Stomach (tissue), 9 donors: ENCODE results near the gene NLRP7. TPM values are rescaled to one million over a fixed set of nuclear protein-coding genes. Genes with fewer than 3 reads are reported as not detected.

Source experiments
- DNase-seq, 2 donors: peaks; one replicate each; pipeline versions ENCODE4 v3.0.0 to v3.0.0-alpha.2; 2013 to 2019
- H3K27ac ChIP-seq, 5 donors: fragments of 200-600 bp in 4 of 5; sonication (generic) in 4 of 5; one replicate each; pipeline ENCODE4 v1.5.1; 2013 to 2019; ENCODE audit warnings: mild to moderate bottlenecking in 1 of 5, moderate library complexity in 1 of 5
- H3K27me3 ChIP-seq, 3 donors: fragments of 200-600 bp; sonication (generic); one replicate each; pipeline ENCODE4 v1.5.1; 2017 to 2019; ENCODE audit warnings: mixed run types in 1 of 3
- H3K36me3 ChIP-seq, 4 donors: fragments of 200-600 bp; sonication (generic); 1 replicate in 3 of 4; 2 replicates in 1 of 4; pipeline ENCODE4 v1.5.1; 2016 to 2019
- H3K4me1 ChIP-seq, 4 donors: fragments of 200-600 bp; sonication (generic); one replicate each; pipeline ENCODE4 v1.5.1; 2016 to 2019
- H3K4me3 ChIP-seq, 4 donors: fragments of 200-600 bp; sonication (generic) in 3 of 4; one replicate each; pipeline ENCODE4 v1.5.1; 2016 to 2019; ENCODE audit warnings: mild to moderate bottlenecking in 1 of 4
- H3K9me3 ChIP-seq, 4 donors: fragments of 200-600 bp; sonication (generic); one replicate each; pipeline ENCODE4 v1.5.1; 2016 to 2019
- EP300 ChIP-seq: sonication (generic); formaldehyde crosslinking; IDR thresholded peaks from one replicate; pipeline ENCODE4 v1.6.1; 2017; ENCODE audit warnings: antibody characterized with exemption
- POLR2A ChIP-seq, 4 donors: fragments of 450-650 bp; IDR thresholded peaks; one replicate each; pipeline ENCODE4 v1.6.1; 2016; ENCODE audit warnings: antibody characterized with exemption in 4 of 4, control low read depth in 2 of 4, mild to moderate bottlenecking in 1 of 4, moderate library complexity in 1 of 4
- POLR2AphosphoS5 ChIP-seq, 3 donors: sonication (generic); formaldehyde crosslinking; IDR thresholded peaks; one replicate each; pipeline ENCODE4 v1.6.1; 2016; ENCODE audit warnings: antibody characterized with exemption in 3 of 3
- WGBS, 5 donors: extraction: QIAGEN DNeasy Blood & Tissue Kit in 3 of 5; methylation state at CpG; one replicate each; pipeline versions ENCODE4 v1.1.5 to v1.1.7; 2013 to 2018; 5-methylcytosine and 5-hydroxymethylcytosine counted together
- intact Hi-C: fragments of 100-400 bp; cut with DNase I; formaldehyde crosslinking; loops from one replicate; pipeline ENCODE4 v1.15.1; 2023; ENCODE audit warnings: low total_unique reads
- polyA plus RNA-seq, 3 donors: library from polyadenylated mRNA; stranded (reverse); fragments of 200-250 nt; gene quantifications; one replicate each; pipeline ENCODE4 v1.2.3, GENCODE V29; 2013
- total RNA-seq, 5 donors: library from RNA; depleted of rRNA; stranded (reverse); fragments of >200 nt; gene quantifications; one replicate each; pipeline versions ENCODE4 v1.1.0 to v1.2.3, GENCODE V29; 2014 to 2016
- TF ChIP-seq, protein P1 (sequence below), 7 experiments: fragments of 450-650 bp in 4 of 7; fragments of 200-600 bp in 3 of 7; sonication (generic) in 3 of 7; IDR thresholded peaks; one replicate each; pipeline ENCODE4 v1.5.1; 2016 to 2019; ENCODE audit warnings: antibody characterized with exemption in 7 of 7, control low read depth in 2 of 7, mild to moderate bottlenecking in 1 of 7
- donor health status: healthy with polysubstance abuse.
- donor health status: Bipolar disorder and iron deficiency.
- donor health status: healthy.

The NLRP7 gene
- total and polyA plus RNA-seq, 8 donors, result not detected

DNA sequence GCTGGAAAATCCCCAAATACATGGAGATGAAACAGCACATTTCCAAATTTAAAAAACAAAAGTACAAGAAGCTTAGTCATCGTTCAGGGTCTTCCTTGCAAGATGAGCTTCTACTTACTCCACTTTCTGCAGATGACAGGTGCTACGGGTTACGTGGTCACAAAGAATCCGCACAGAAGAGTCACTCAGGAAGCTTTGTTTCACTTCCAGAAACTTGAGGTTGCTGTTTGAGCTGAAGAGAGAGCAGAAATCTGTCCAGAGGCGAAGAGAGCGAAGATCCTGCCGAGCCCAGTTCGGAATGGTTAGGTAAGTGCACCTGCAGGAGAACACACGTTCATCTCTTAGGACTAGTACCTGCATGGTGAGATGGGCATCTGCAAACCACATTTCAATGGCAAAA, 9.4 kb downstream of the NLRP7 start:
- DNase-seq, result no peak

DNA sequence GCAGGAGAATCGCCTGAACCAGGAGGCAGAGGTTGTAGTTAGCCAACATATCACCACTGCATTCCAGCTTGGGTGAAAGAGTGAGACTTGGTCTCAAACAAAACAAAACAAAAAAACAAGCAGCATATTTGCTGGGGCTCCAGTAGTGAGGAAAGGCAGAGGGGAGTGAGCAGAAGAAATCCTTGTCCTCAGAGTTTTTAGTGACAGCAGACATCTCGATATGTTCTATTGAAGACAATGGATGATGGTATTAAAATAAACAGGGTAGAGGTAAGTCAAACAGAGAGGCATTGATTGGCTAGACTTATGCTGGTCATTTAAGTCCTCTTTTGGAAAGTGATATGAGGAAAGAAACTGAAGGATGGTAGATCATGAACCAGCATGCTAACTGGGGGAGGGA, 19.0 kb downstream of the NLRP7 start:
- 84 to 97% (median 92%) methylated on average over 2 of the region's 2 CpGs for WGBS, 5 donors
- Histone ChIP-seq H3K36me3 (no peaks in the 10 kb centered on the region), H3K27ac (no peak overlapping the region), H3K27me3 (no peaks in the 10 kb centered on the region), H3K9me3 (peaks cover 7 to 30% (median 15%) of the 10 kb centered on the region in 4 donors), H3K4me3 (no peak overlapping the region), H3K4me1 (no peaks in the 10 kb centered on the region)
- TF ChIP-seq EP300, result no peak
- TF ChIP-seq, protein P1, sequence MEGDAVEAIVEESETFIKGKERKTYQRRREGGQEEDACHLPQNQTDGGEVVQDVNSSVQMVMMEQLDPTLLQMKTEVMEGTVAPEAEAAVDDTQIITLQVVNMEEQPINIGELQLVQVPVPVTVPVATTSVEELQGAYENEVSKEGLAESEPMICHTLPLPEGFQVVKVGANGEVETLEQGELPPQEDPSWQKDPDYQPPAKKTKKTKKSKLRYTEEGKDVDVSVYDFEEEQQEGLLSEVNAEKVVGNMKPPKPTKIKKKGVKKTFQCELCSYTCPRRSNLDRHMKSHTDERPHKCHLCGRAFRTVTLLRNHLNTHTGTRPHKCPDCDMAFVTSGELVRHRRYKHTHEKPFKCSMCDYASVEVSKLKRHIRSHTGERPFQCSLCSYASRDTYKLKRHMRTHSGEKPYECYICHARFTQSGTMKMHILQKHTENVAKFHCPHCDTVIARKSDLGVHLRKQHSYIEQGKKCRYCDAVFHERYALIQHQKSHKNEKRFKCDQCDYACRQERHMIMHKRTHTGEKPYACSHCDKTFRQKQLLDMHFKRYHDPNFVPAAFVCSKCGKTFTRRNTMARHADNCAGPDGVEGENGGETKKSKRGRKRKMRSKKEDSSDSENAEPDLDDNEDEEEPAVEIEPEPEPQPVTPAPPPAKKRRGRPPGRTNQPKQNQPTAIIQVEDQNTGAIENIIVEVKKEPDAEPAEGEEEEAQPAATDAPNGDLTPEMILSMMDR (IDR thresholded peaks at IDR 0.05), result no peak
- TF ChIP-seq POLR2AphosphoS5 (IDR thresholded peaks at IDR 0.05), result no peak
- TF ChIP-seq POLR2A (IDR thresholded peaks at IDR 0.05), result no peak
- no peak for DNase-seq
- intact Hi-C loops, result no loop called here

More for the DNA sequence above, 9.4 kb downstream of the NLRP7 start:
- intact Hi-C loops, result no loop called here
- Histone ChIP-seq H3K4me1 (no peaks in the 10 kb centered on the region), H3K27ac (no peak overlapping the region), H3K27me3 (peaks cover 0 to 15% (median 0%) of the 10 kb centered on the region in 3 donors), H3K36me3 (no peaks in the 10 kb centered on the region), H3K4me3 (no peak overlapping the region), H3K9me3 (no peaks in the 10 kb centered on the region)
- 64 to 78% (median 73%) methylated on average over 9 of the region's 9 CpGs for WGBS, 5 donors
- TF ChIP-seq POLR2AphosphoS5 (IDR thresholded peaks at IDR 0.05) (no peak), EP300 (no peak), POLR2A (IDR thresholded peaks at IDR 0.05) (no peak)

DNA sequence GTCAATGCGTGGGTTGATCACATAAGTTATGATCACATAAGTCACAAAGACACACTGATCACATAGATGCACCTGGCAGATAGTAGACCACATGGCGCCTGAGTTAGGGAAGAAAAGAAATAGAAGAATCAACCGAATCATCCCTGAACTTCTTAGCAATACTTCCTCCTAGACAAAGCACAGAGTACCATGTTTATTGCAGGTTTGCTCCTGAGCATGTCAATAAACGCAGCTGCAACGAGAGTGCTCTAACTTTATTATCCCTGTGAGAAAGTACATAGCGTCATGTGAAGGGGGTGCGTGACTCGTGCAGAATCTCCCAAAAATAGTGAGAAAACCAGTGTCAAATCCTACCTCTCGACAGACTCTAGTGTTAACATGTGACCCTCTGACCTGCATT, 24.1 kb downstream of the NLRP7 start:
- TF ChIP-seq, protein P1 (IDR thresholded peaks at IDR 0.05), result no peak
- TF ChIP-seq POLR2AphosphoS5 (IDR thresholded peaks at IDR 0.05), result no peak
- TF ChIP-seq POLR2A (IDR thresholded peaks at IDR 0.05), result no peak
- Histone ChIP-seq H3K4me3 (no peak overlapping the region), H3K4me1 (no peaks in the 10 kb centered on the region), H3K27me3 (peaks cover 0 to 17% (median 0%) of the 10 kb centered on the region in 3 donors), H3K9me3 (peaks cover 0 to 15% (median 7%) of the 10 kb centered on the region in 4 donors), H3K27ac (no peak overlapping the region), H3K36me3 (no peaks in the 10 kb centered on the region)
- intact Hi-C loops, result no loop called here
- no peak for DNase-seq
- WGBS, 5 donors, result 70 to 77% (median 74%) methylated on average over 9 of the region's 9 CpGs

DNA sequence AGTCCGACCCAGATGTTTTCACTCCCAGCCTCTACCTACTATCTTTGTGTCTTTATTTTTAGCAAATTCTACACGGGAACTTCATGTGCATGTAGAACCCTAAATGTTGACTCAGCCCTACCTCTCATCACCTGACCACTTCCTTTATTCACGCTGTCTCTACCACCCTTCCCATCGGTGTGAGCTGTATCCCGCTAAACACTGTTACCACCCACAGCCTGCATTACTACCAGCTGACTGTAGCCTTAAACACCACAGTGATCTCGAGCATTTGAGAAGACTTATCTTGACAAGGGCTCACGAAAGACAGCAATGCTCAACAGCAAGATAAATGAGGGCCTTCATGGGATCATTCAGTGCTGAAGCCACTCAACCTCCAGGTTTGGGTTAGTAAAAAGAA, 26.2 kb downstream of the NLRP7 start:
- Histone ChIP-seq H3K4me1 (no peaks in the 10 kb centered on the region), H3K27me3 (peaks cover 0 to 26% (median 0%) of the 10 kb centered on the region in 3 donors), H3K9me3 (no peaks in the 10 kb centered on the region), H3K4me3 (no peak overlapping the region), H3K27ac (no peak overlapping the region), H3K36me3 (no peaks in the 10 kb centered on the region)
- intact Hi-C loops, result no loop called here
- TF ChIP-seq EP300 (no peak), POLR2A (IDR thresholded peaks at IDR 0.05) (no peak), POLR2AphosphoS5 (IDR thresholded peaks at IDR 0.05) (no peak)
- TF ChIP-seq, protein P1 (IDR thresholded peaks at IDR 0.05), result no peak
- no peak for DNase-seq
- 57 to 62% (median 59%) methylated on average over 7 of the region's 7 CpGs for WGBS, 5 donors
